Midbrain (tissue), 1 donor: ENCODE results near the gene REXO4.
"Not testable (repeated sequence)": the region's sequence is repeated elsewhere in the genome, so short reads cannot be mapped to it uniquely, and the experiment has no call there.

ENCODE experiments used
- DNase-seq: peaks from one replicate; lab custom pipeline; 2025; lab: John Stamatoyannopoulos, UW

Gene REXO4, protein sequence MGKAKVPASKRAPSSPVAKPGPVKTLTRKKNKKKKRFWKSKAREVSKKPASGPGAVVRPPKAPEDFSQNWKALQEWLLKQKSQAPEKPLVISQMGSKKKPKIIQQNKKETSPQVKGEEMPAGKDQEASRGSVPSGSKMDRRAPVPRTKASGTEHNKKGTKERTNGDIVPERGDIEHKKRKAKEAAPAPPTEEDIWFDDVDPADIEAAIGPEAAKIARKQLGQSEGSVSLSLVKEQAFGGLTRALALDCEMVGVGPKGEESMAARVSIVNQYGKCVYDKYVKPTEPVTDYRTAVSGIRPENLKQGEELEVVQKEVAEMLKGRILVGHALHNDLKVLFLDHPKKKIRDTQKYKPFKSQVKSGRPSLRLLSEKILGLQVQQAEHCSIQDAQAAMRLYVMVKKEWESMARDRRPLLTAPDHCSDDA

DNA sequence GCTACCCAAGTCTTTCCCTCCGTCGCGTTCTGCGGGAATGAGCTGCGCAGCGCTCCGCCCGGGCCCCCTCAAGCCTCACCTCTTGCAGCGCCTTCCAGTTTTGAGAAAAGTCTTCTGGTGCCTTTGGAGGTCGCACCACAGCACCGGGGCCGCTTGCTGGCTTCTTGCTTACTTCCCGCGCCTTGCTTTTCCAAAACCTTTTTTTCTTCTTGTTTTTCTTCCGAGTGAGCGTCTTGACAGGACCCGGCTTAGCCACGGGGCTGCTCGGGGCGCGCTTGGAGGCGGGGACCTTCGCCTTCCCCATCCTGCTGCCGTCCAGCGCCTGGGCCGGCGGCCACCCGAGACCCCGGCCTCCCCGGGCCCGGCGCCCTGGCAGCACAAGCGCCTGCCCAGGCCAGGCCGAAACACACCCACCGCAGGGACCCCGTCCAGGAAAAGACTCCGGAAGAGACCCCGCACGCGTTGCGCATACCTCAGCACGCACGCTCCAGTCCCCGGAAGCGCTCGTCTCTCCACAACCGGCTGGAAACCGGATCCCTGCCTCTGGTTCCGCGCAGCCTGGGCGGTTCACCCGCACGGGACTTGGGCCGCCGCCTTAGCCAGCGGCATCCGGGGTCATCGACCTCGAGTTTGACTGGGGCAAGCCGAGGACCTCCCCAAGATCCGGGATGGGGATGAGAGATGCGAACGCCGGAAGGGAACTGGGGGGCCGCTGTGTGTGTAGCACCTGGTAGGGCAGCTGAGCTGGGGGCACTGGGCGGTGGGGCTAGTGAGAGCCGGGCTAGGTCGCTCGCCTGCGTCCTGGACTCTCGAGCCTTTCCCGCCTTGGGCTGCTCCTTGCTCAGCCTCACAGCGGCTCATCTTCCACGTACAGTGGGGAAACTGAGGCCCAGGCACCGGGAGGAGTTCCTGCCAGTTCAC lies at the start of gene REXO4:
Gene REXO4, minus strand, starts transcription at position 470 of the 921 bp plus-strand sequence. Its CDS starts 166 bp downstream, at position 304.
- peak; percentile 84 for DNase-seq

DNA sequence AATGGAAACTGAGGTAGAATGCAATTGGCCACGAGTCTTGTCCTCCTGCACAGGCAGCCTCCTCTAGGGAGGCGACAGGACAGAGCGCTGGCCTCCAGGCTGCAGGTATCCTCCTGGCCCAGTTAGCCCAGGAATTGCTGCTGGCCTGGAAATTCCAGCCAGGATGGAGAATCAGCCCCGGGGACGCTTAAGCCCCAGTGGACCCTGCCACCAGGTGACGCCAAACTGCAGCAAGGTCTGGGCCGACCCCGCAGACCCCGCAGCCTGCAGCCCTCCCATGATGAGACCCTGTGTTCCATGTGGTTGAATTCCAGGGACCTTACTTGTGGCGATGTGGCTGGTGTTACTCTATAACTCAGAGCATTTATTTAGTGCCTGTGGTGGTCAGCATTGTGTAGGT lies 49.3 kb upstream of the REXO4 start:
- no peak for DNase-seq

DNA sequence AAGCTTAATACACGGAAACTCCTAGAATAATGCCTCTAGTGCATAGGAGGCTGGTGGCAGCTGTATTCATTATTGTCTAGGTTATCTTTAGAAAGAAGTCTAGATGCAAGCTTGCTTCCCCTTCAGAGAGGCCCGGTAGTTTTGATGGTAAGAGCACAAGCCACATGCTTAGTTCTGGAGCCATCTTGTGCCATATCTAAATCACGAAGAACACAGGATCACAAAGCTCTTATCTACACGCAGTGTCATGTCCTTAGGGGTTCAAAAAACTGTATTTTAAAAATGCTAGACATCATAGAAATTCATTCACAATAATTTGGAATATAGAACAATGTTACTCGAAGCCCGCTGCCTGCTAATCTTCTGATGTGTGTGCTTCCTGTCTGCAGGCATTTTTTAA lies 48.2 kb upstream of the REXO4 start:
- no peak for DNase-seq

DNA sequence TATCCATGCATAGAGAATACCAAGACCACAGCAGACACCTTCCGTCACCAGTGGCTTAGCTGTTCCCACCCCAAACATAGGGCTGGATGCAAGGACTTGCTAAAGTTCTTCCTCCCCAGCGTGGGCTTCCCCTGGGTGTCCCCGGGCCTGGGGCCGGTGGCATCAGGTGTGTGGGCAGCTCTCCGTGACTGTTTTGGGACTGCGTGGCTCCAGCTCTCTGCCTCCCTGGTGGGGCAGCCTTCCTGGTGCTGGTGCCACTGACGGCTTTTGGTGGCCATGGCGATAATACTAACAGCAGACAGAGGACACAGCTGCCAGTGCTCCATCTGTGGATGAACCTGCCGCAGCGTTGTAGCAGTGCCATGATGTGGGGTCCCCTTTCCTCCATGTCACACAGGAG lies 46.8 kb upstream of the REXO4 start:
- DNase-seq: no peak

DNA sequence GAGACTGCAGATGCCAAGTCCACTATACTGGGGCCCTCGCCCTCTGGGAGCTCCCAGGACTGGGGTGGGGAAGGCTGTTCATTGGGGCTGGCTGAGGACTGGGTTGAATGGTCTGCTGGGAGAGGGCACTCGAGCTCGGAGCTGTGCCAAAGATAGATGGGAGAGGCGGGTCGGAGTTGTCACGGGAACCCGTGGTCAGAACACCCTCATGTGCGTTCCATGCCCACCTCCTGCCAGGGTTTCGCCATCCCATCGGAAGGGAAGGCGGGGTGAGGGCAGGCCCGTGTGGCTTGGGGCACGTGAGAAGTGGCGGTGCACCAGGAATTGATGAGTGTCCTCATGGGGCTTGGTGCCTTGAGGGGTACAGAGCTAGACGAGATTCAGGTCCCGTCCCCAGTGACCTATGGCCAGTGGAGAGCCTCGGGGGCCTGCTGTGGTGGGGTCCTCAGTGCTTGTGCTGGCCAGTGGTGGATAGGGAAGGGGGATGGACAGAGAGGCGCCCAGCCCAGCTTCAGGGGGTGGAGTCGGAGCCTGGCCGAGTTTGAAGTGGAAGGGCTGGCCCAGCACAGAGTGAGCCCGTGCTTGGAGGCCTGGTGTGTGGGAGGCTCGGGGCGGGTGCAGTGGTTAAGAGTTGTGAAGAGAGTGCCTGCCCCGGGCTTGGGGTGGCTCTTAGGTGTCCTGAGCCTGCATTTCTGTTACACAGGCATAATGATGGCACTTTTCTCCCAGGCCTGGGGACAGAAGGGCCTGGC lies 46.2 kb upstream of the REXO4 start:
- DNase-seq: no peak

DNA sequence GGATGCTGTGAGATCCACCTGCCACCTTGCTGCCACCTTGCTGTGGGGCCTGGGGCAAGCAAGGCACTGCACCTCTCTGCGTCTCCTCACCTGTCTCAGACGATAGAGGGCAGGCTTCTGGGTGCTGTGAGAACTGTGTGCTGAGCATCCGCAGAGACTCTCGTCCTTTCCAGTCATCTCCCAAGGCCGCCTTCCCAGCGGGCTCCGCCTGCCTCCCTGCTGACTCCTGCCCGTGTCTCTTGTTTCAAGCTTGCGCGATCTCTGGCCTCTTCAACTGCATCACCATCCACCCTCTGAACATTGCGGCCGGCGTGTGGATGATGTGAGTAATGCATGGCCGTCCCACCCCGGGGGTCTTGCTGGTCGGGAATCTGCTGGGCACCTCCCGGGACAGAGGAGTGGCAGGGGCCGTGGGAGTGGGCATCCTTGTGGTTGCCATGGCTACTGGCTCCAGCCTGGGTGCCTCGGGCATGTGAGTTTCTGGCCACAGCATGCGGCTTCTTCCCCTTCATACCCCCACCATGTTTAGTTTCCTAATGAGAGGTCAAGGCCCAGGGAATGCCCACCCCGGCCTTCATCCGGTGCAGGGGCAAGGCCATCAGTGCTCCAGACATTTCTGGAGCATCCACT lies 45.5 kb upstream of the REXO4 start:
- no peak for DNase-seq

DNA sequence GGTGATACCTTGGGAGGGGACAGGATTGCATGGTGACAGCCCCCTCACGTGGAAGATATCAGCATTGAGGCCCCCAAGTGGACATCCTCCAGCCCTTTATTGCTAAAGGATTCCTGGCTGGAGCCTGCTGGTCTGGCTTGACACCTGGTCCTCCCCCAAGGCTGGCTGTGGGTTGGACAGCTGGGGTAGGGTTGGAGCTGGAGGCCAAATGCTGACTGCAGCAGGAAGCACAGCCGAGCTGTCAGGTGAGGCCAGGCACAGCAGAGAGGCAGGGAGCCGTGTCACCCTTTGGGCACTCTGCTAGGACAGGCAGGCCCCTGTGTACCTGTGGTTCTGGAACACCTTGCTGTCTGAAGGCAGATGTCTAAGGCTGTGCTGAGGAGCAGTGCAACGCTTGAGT lies 44.2 kb upstream of the REXO4 start:
- DNase-seq: no peak

DNA sequence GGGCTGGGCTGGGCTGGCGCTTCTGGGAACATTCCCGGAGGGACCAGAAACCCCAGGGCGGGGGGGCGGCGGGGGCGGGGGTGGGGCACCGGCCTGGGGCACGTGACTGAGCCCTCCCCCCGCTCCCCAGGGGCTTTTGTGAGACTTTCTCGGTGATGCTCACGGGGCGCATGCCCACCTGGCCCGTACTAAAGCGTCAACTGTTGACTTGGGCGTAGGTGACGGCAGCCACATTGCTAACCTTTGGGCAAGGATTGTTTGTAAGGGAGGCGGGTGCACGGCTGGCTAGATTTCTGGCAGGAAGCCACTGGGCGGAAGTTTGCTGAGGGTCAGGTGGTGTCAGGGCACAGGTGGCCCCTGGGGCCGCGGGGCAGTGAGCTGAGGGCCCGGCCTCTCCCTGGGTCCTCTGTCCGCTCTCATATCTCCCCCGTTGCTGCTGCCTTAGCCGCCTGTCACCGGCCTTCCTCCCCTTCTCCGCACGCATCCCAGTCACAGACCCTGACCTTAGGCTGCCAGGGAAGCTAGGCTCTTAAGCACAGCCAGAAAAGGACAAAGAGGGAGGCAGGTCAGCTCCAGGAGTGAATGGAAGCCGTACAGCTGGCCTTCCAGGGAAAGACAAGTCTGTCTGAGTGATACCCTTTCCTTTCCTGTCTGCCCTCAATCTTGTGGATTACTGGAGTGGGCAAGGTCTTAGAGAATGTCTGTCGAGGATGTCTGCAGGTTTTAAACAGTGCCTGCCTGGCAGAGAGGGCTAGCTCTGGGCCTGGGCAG lies 42.8 kb upstream of the REXO4 start:
- DNase-seq: peak; percentile 57

DNA sequence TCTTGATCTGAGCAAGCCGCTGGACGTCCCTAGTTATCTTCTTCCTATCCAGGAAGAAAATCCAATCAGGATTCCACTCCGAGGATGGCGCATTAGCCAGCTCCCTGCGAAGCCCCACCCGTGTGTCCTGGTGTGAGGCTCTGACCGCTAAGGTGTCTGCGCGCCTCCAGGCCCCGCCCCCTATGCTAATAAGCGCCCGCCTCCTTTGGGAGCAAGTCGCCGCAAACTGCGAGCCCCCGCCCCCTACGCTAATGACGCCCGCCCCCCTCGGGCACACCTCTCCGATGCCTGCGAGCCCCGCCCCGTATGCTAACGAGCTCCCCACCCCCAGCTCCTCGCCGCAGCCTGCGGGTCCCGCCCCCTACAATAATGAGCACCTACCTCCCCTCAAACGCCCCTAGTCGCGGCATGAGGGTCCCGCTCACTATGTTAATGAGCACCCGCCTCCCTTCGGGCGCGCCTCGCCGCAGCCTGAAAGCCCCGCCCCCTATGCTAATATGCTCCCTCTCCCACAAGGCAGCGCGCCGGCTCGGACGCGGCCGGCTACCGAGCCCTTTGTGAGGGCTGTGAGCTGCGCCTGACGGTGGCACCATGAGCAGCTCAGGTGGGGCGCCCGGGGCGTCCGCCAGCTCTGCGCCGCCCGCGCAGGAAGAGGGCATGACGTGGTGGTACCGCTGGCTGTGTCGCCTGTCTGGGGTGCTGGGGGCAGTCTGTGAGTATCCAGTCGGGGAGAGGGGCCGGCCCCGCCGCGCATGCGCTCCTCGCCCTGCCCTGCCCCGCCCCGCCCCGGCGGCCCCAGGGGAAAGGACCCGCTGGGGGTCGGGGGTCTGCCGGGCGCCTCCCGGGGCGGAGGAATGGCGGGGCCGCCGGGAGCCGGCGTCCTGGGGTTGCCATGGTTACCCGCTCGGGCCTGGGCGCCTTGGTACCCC lies 41.9 kb upstream of the REXO4 start, which contains the start of gene CACFD1:
Gene CACFD1, plus strand, starts transcription at position 503 of the 929 bp plus-strand sequence. Its CDS starts 89 bp downstream, at position 592.
- DNase-seq: peak; percentile 96

DNA sequence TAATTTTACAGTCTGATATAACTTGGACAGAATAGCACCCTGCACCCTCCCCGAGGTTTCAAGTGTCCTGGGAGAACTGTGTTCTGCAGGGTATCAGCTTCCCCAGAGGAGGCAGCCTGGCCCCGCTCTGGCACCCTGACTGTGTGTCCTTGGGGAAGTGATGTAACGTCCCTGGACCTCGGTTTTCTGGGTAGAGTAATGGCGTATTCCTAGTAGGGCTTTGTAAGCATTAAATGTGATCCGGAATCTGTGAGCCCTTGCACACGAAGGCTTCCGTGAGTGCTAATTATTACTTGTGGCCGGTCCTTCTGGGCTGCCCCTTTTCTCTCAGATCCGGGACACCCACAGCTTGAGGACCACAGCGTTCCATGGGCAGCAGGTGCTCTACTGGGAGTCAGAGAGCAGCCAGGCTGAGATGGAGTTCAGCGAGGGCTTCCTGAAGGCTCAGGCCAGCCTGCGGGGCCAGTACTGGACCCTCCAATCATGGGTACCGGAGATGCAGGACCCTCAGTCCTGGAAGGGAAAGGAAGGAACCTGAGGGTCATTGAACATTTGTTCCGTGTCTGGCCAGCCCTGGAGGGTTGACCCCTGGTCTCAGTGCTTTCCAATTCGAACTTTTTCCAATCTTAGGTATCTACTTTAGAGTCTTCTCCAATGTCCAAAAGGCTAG lies 41.0 kb upstream of the REXO4 start:
- no peak for DNase-seq

DNA sequence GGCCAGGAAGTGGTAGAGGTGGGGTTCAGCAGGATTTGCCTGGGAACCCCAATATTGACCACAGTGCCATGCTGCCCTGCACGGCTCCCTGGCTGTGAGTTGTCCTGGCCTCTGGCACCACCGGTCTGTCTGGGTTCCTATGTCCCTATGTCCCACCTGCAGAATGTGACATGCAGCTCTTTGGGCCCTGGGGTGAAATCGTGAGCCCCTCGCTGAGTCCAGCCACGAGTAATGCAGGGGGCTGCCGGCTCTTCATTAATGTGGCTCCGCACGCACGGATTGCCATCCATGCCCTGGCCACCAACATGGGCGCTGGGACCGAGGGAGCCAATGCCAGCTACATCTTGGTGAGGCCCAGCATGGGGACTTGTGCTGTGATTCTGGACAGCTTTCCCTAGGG lies 39.9 kb upstream of the REXO4 start:
- DNase-seq: no peak

DNA sequence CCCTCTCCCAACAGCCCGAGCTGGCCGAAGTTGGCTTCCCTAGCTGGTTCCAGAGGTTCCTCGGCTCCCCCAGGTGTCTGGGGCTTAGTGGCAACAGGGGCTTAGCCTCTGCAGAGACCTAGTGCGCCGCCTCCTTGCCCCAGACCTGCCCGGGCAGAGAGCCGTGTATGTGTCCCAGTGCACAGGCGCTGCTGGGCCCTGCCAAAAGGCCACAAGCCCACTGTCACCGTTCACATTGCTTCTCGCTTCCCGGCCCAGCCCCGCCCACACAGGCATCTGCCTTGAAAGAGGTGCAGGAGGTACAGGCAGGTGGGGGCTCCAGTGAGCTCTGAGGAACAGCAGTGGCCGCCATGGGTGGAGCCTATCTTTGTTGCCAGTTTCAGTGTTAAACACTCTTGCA lies 39.4 kb upstream of the REXO4 start:
- no peak for DNase-seq

DNA sequence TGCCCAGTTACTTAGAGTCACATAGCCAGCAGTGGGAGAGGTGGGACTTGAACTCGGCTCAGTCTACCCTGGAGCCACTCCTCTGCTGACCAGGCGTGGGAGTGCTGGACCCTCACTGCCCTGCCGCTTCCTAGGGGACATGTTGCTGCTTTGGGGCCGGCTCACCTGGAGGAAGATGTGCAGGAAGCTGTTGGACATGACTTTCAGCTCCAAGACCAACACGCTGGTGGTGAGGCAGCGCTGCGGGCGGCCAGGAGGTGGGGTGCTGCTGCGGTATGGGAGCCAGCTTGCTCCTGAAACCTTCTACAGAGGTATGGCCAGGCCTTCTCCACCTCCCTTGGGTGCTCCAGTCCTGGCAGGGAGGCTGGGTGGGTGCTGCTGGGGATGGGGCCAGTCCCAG lies 38.6 kb upstream of the REXO4 start:
- no peak for DNase-seq

DNA sequence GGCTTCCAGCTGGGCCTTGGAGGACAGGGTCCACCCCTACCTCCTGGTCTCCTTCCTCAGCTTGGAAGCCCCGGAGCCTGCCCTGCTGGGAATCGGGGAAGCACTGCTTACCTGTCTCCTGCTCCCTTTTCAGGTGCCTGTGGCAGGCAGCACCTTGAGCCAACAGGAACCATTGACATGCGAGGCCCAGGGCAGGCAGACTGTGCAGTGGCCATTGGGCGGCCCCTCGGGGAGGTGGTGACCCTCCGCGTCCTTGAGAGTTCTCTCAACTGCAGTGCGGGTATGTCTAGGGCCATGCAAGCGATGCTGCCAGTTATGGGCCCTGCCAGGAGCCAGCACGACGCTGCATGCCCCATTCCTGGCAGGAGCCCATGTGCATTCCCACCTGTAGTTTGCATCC lies 38.1 kb upstream of the REXO4 start:
- no peak for DNase-seq

DNA sequence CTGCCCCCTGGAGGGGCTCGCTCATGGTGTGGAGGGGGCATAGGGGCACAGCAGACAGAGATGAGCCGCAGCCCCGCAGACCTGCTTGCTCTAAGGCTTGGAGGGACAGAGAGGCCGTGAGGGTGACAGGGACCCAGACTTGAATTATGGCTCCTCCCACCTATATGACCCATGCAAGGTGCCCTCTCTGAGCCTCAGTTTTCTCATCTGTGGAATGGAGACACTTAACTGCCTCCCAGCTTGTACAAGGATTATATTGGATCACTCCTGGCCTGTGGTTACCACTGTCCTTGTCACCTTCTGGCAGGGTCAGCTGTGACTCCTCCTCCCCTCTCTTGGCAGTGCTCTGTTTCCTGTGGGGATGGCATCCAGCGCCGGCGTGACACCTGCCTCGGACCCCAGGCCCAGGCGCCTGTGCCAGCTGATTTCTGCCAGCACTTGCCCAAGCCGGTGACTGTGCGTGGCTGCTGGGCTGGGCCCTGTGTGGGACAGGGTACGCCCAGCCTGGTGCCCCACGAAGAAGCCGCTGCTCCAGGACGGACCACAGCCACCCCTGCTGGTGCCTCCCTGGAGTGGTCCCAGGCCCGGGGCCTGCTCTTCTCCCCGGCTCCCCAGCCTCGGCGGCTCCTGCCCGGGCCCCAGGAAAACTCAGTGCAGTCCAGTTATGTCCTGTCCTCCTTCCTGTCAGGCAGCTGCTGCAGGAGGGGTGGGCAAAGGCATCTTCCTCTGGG lies 37.3 kb upstream of the REXO4 start:
- no peak for DNase-seq

DNA sequence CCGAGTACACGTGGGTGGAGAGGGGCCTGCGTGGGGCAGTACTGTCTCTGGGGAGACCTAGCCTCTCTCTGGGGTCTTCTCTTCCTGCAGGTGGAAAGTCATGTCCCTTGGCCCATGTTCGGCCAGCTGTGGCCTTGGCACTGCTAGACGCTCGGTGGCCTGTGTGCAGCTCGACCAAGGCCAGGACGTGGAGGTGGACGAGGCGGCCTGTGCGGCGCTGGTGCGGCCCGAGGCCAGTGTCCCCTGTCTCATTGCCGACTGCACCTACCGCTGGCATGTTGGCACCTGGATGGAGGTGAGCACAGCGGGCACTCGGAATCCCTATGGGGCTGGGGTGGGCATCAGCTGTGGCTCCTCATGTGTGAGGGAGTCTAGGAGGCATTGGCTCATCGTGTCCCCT lies 36.5 kb upstream of the REXO4 start:
- no peak for DNase-seq

DNA sequence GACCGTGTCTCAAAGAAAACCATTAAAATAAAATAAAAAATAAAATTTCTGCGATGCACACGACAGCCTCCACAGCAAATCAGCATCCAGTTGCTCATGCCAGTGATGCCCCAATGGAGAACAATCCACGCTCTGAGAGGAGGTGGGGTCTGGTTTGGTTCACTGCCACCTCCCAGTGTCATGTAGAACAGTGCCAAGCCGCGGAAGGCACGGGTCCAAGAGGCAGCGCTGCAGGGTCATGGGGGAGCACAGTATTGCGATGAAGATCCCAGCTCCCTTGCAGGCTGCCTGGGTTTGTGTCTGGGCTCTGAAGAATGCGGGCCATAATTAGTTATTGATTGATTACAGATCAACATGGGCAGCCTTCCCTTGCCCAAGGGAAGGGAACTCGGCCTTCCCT lies 35.8 kb upstream of the REXO4 start:
- peak; percentile 13 for DNase-seq

DNA sequence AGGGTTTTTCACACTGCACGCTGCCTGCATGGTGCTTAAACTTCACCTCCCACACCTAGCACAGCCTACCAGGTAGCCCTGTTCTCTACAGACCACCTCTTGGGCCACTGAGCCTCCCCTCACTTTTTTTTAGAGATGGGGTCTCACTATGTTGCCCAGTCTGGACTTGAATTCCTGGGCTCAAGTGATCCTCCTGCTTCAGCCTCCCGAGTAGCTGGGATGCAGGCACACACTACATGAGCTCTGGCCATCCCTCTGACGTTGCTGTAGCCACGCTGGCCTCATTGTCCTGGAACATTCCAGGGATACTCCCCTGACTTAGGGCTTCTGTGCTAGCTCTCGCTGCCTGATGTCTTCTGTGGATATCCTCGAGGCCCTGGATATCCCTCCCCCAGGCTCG lies 34.8 kb upstream of the REXO4 start:
- DNase-seq: no peak

DNA sequence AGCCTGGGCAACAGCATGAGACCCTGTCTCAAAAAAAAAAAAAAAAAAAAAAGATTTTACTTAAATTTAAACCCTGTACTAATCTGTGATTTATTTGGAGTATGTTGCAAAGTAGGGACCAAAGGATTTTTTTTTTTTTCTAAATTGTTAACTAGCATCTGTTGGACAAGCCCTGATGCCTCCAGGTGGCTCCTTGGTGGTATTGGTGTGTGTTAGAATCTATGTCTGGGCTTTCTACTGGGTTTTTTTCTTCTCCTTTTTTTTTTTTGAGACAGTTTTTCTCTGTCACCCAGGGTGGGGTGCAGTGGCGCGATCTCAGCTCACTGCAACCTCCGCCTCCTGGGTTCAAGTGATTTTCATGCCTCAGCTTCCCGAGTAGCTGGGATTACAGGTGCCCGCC lies 34.1 kb upstream of the REXO4 start:
- not testable (repeated sequence) for DNase-seq
